ENCODE measurements around the gene CASK.

Gene CASK

GRCh38 chrX:41906515-41907187 is 16.7 kb downstream of the CASK start:
- ATAC-seq, result peak; percentile 36; the same call in 1 of the 3 replicates
- TF ChIP-seq PPARA (CRISPR knock-in tag; IDR thresholded peaks at IDR 0.05; ENCODE audit: borderline replicate concordance) (no peak), ZFP3 (CRISPR knock-in tag; IDR thresholded peaks at IDR 0.05) (no peak), RARB (CRISPR knock-in tag; IDR thresholded peaks at IDR 0.05) (no peak), CSDC2 (CRISPR knock-in tag; IDR thresholded peaks at IDR 0.05) (no peak), TSHZ2 (CRISPR knock-in tag; IDR thresholded peaks at IDR 0.05) (no peak), BACH2 (CRISPR knock-in tag; IDR thresholded peaks at IDR 0.05; ENCODE audit: borderline replicate concordance) (no peak), TOX (CRISPR knock-in tag; IDR thresholded peaks at IDR 0.05; ENCODE audit: borderline replicate concordance) (no peak), ZNF70 (CRISPR knock-in tag; IDR thresholded peaks at IDR 0.05) (no peak), ARNTL (CRISPR knock-in tag; IDR thresholded peaks at IDR 0.05; ENCODE audit: borderline replicate concordance, low read depth) (no peak), ZFP30 (CRISPR knock-in tag; IDR thresholded peaks at IDR 0.05) (no peak), OSR1 (CRISPR knock-in tag; IDR thresholded peaks at IDR 0.05) (no peak), TCF4 (CRISPR knock-in tag; IDR thresholded peaks at IDR 0.05; ENCODE audit: borderline replicate concordance) (no peak), ZNF8 (CRISPR knock-in tag; IDR thresholded peaks at IDR 0.05) (no peak), SNAI2 (CRISPR knock-in tag; IDR thresholded peaks at IDR 0.05) (no peak)
- TF ChIP-seq, protein P1, sequence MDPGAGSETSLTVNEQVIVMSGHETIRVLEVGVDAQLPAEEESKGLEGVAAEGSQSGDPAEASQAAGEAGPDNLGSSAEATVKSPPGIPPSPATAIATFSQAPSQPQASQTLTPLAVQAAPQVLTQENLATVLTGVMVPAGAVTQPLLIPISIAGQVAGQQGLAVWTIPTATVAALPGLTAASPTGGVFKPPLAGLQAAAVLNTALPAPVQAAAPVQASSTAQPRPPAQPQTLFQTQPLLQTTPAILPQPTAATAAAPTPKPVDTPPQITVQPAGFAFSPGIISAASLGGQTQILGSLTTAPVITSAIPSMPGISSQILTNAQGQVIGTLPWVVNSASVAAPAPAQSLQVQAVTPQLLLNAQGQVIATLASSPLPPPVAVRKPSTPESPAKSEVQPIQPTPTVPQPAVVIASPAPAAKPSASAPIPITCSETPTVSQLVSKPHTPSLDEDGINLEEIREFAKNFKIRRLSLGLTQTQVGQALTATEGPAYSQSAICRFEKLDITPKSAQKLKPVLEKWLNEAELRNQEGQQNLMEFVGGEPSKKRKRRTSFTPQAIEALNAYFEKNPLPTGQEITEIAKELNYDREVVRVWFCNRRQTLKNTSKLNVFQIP (CRISPR knock-in tag; IDR thresholded peaks at IDR 0.05; ENCODE audit: borderline replicate concordance, low read depth), result no peak

DNA sequence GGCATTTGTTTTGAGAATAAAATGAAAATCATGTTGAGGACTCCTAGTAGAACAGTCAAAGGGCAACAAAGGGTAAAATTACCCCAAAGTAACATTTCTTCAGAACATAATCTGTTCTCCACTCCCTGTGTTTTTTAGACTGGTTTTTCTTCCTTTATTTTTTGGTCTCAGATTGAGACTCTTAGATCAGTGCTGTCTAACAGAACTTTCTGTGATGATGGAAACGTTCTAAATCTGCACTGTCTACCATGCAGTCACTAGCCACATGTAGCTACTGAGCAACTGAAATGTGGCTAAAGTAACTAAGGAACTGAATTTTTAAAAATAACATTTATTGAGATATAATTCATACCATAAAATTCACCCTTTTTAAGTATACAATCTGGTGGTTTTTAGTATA is 19.8 kb downstream of the CASK start:
- no peak for TF ChIP-seq ISL1 (CRISPR knock-in tag; IDR thresholded peaks at IDR 0.05)
- no peak for TF ChIP-seq ESRRG (CRISPR knock-in tag; IDR thresholded peaks at IDR 0.05)
- TF ChIP-seq TOX (CRISPR knock-in tag; IDR thresholded peaks at IDR 0.05; ENCODE audit: borderline replicate concordance), result no peak
- no peak for TF ChIP-seq SNAI2 (CRISPR knock-in tag; IDR thresholded peaks at IDR 0.05)
- TF ChIP-seq CSDC2 (CRISPR knock-in tag; IDR thresholded peaks at IDR 0.05), result no peak
- no peak for TF ChIP-seq ZNF565 (CRISPR knock-in tag; conservative IDR thresholded peaks at IDR 0.05; ENCODE audit: low read depth)
- no peak for ATAC-seq

GRCh38 chrX:41900321-41900720 is 23.0 kb downstream of the CASK start:
- no peak for ATAC-seq
- TF ChIP-seq SNAI2 (CRISPR knock-in tag; IDR thresholded peaks at IDR 0.05) (no peak), BACH2 (CRISPR knock-in tag; IDR thresholded peaks at IDR 0.05; ENCODE audit: borderline replicate concordance) (no peak), ZFP30 (CRISPR knock-in tag; IDR thresholded peaks at IDR 0.05) (no peak), ZNF565 (CRISPR knock-in tag; conservative IDR thresholded peaks at IDR 0.05; ENCODE audit: low read depth) (no peak), PPARA (CRISPR knock-in tag; IDR thresholded peaks at IDR 0.05; ENCODE audit: borderline replicate concordance) (no peak), ESRRG (CRISPR knock-in tag; IDR thresholded peaks at IDR 0.05) (no peak)
- TF ChIP-seq, protein P1 (CRISPR knock-in tag; IDR thresholded peaks at IDR 0.05; ENCODE audit: borderline replicate concordance, low read depth), result no peak

DNA sequence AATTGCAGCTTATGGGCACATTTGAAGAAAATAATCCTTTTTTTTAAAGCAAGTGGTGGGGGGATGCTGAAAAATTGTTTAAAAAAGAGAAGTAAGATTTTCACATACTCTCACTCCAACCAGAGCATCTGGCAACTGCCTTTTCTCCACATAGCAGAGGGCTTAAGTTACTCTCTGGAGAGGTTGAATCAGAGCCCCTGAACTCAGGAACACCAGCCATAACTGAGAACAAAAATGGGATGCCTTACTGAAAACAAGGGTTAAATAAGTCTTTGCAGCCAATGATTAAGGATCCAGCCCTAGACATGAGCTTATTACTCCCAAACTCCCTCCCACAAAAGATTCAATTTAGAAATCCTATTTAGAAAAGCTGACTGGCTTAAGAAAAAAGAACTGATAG is 27.5 kb downstream of the CASK start:
- no peak for ATAC-seq
- TF ChIP-seq ZNF8 (CRISPR knock-in tag; IDR thresholded peaks at IDR 0.05) (no peak), ARNTL (CRISPR knock-in tag; IDR thresholded peaks at IDR 0.05; ENCODE audit: borderline replicate concordance, low read depth) (no peak), CSDC2 (CRISPR knock-in tag; IDR thresholded peaks at IDR 0.05) (no peak), ISL1 (CRISPR knock-in tag; IDR thresholded peaks at IDR 0.05) (no peak), ZFP30 (CRISPR knock-in tag; IDR thresholded peaks at IDR 0.05) (no peak), TCF4 (CRISPR knock-in tag; IDR thresholded peaks at IDR 0.05; ENCODE audit: borderline replicate concordance) (no peak), ZFP3 (CRISPR knock-in tag; IDR thresholded peaks at IDR 0.05) (no peak), OSR1 (CRISPR knock-in tag; IDR thresholded peaks at IDR 0.05) (no peak), PPARA (CRISPR knock-in tag; IDR thresholded peaks at IDR 0.05; ENCODE audit: borderline replicate concordance) (no peak), SNAI2 (CRISPR knock-in tag; IDR thresholded peaks at IDR 0.05) (no peak)
- TF ChIP-seq, protein P2, sequence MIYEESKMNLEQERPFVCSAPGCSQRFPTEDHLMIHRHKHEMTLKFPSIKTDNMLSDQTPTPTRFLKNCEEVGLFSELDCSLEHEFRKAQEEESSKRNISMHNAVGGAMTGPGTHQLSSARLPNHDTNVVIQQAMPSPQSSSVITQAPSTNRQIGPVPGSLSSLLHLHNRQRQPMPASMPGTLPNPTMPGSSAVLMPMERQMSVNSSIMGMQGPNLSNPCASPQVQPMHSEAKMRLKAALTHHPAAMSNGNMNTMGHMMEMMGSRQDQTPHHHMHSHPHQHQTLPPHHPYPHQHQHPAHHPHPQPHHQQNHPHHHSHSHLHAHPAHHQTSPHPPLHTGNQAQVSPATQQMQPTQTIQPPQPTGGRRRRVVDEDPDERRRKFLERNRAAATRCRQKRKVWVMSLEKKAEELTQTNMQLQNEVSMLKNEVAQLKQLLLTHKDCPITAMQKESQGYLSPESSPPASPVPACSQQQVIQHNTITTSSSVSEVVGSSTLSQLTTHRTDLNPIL (CRISPR knock-in tag; IDR thresholded peaks at IDR 0.05; ENCODE audit: low read depth), result no peak
- TF ChIP-seq, protein P3, sequence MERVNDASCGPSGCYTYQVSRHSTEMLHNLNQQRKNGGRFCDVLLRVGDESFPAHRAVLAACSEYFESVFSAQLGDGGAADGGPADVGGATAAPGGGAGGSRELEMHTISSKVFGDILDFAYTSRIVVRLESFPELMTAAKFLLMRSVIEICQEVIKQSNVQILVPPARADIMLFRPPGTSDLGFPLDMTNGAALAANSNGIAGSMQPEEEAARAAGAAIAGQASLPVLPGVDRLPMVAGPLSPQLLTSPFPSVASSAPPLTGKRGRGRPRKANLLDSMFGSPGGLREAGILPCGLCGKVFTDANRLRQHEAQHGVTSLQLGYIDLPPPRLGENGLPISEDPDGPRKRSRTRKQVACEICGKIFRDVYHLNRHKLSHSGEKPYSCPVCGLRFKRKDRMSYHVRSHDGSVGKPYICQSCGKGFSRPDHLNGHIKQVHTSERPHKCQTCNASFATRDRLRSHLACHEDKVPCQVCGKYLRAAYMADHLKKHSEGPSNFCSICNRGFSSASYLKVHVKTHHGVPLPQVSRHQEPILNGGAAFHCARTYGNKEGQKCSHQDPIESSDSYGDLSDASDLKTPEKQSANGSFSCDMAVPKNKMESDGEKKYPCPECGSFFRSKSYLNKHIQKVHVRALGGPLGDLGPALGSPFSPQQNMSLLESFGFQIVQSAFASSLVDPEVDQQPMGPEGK (CRISPR knock-in tag; IDR thresholded peaks at IDR 0.05; ENCODE audit: borderline replicate concordance), result no peak

Measured in SK-N-SH treated with all-trans-retinoic acid at 6 μM for 48 hours (cell line).